Measurements from ENCODE around the gene AP2A1. TPM values are rescaled to one million over a fixed set of nuclear protein-coding genes. Genes with fewer than 3 reads are reported as not detected.

AP2A1 gene
- total and polyA plus RNA-seq, 2 experiments from 2014 or later: 64.9 to 124 TPM

- Histone ChIP-seq H4K20me1 (ENCODE audit: insufficient read depth) (no peaks in the 10 kb centered on the region), H3K9me2 (ENCODE audit: insufficient read depth) (no peaks in the 10 kb centered on the region), H3K9me3 (ENCODE audit: low read depth) (no peaks in the 10 kb centered on the region), H3K27me3 (replicated peaks; ENCODE audit: insufficient read depth) (no peaks in the 10 kb centered on the region), H3K4me3 (peak overlapping the region; percentile 42), H3F3A (ENCODE audit: insufficient read depth) (no peaks in the 10 kb centered on the region), H2AFZ (no peak overlapping the region), H3K36me3 (ENCODE audit: low read depth) (peaks cover 18% of the 10 kb centered on the region; the same call in 1 of the 2 replicates), H3K4me1 (ENCODE audit: insufficient read depth) (no peaks in the 10 kb centered on the region), H3K79me2 (ENCODE audit: insufficient read depth) (no peaks in the 10 kb centered on the region), H3K9ac (0 out of 2 replicates have a peak overlapping the region, but pooled peaks have one; percentile 31), H3K27ac (no peak overlapping the region), H3K4me2 (ENCODE audit: unreplicated experiment) (peak overlapping the region; percentile 60)
- no peak for TF ChIP-seq EZH2phosphoT487 (IDR thresholded peaks at IDR 0.05; ENCODE audit: insufficient read depth, low read depth)
- TF ChIP-seq EZH2 (IDR thresholded peaks at IDR 0.05; ENCODE audit: insufficient read depth, poor library complexity, severe bottlenecking): no peak
- peak; percentile 92 for DNase-seq
- in situ Hi-C loops (cut with MboI): no loop called here
- WGBS, 2 experiments (ENCODE audit: low coverage in 1 of 2, low lambda C conversion rate in 2 of 2, missing lambda C conversion rate in 2 of 2): 26 to 41% methylated on average over 13 to 36 of the region's 38 CpGs
Observed at GRCh38 chr19:49801966-49802661, 35.3 kb downstream of the AP2A1 start.

DNA sequence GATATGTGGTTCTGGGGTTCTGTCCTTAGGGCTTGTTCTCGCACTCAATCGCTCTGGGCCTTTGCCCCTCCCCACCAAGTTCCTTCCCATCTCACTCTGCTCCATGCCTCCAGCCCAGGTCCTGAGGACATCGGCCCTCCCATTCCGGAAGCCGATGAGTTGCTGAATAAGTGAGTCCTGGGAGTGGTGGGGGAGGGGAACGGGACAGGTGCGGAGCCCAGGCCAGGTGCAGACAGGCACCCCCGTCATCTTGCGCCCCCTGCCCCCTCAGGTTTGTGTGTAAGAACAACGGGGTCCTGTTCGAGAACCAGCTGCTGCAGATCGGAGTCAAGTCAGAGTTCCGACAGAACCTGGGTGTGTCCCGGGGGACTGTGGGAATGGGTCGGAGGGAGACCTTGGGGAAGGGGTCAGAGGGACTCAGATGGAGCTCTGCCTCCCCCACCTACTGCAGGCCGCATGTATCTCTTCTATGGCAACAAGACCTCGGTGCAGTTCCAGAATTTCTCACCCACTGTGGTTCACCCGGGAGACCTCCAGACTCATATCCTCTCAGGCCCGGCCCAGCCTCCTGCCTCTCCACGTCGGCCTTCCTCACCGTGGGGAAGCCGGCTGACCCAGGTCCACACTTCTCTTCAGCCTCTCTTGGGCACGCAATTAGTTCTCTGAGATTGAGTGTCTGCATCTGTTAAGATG lies 36.2 kb downstream of the AP2A1 start:
- in situ Hi-C loops (cut with MboI): no loop called here
- Histone ChIP-seq H3K4me3 (no peak overlapping the region), H3K36me3 (ENCODE audit: low read depth) (peaks cover 13% of the 10 kb centered on the region; the same call in 1 of the 2 replicates), H3K27me3 (replicated peaks; ENCODE audit: insufficient read depth) (no peaks in the 10 kb centered on the region), H3K79me2 (ENCODE audit: insufficient read depth) (no peaks in the 10 kb centered on the region), H3K4me1 (ENCODE audit: insufficient read depth) (no peaks in the 10 kb centered on the region), H3K27ac (no peak overlapping the region), H2AFZ (no peak overlapping the region), H3K9me3 (ENCODE audit: low read depth) (no peaks in the 10 kb centered on the region), H3K4me2 (ENCODE audit: unreplicated experiment) (no peak overlapping the region), H3K9ac (no peak overlapping the region), H3F3A (ENCODE audit: insufficient read depth) (peaks cover 5% of the 10 kb centered on the region; the same call in 1 of the 2 replicates), H3K9me2 (ENCODE audit: insufficient read depth) (no peaks in the 10 kb centered on the region), H4K20me1 (ENCODE audit: insufficient read depth) (no peaks in the 10 kb centered on the region)
- no peak for TF ChIP-seq EZH2 (IDR thresholded peaks at IDR 0.05; ENCODE audit: insufficient read depth, poor library complexity, severe bottlenecking)
- no peak for TF ChIP-seq EZH2phosphoT487 (IDR thresholded peaks at IDR 0.05; ENCODE audit: insufficient read depth, low read depth)
- 88% methylated on average over 24 of the region's 24 CpGs for WGBS, 2 experiments (ENCODE audit: low coverage in 1 of 2, low lambda C conversion rate in 2 of 2, missing lambda C conversion rate in 2 of 2)
- DNase-seq: no peak

- 85 to 88% methylated on average over 6 of the region's 6 CpGs for WGBS, 2 experiments (ENCODE audit: low coverage in 1 of 2, low lambda C conversion rate in 2 of 2, missing lambda C conversion rate in 2 of 2)
- peaks cover 11% of the 10 kb centered on the region; the same call in 1 of the 2 replicates for H3K36me3 ChIP-seq (ENCODE audit: low read depth)
Observed at GRCh38 chr19:49803529-49803856, 36.7 kb downstream of the AP2A1 start.

DNA sequence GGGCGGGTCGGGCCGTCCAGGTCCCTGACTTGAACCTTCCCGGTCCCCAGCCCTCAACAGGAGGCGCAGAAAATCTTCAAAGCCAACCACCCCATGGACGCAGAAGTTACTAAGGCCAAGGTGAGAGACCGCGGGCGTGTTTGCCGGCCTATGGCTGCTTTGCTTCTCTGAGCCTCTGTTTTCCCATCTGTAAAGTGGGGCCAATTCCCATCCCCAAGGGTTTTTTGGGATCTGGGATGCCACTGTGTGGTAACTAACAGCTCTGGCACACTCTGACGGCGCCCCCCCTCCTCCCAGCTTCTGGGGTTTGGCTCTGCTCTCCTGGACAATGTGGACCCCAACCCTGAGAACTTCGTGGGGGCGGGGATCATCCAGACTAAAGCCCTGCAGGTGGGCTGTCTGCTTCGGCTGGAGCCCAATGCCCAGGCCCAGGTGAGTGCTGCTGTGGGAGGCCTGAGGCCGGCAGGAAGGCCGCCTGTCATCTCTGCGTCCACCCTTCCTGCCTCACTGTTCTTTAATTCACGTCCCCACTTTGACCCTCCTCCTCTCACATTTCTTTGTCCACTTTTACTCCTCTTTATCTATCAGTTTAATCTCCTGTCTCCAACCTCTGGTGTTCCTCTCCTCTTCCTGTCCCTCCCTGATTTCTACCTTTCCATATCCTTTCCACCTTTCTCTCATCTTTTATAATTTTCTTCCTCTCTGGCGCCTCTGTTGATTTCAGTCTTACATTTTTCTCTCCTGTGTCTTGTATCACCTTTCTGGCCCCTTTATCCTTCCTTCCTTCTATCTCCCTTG lies 39.2 kb downstream of the AP2A1 start:
- DNase-seq: no peak

More at GRCh38 chr19:49803529-49803856, 36.7 kb downstream of the AP2A1 start:
- Histone ChIP-seq H3K4me3 (no peak overlapping the region), H3K4me1 (ENCODE audit: insufficient read depth) (no peaks in the 10 kb centered on the region), H3K9ac (no peak overlapping the region), H3K27me3 (replicated peaks; ENCODE audit: insufficient read depth) (no peaks in the 10 kb centered on the region), H3K9me3 (ENCODE audit: low read depth) (no peaks in the 10 kb centered on the region), H3F3A (ENCODE audit: insufficient read depth) (peaks cover 6% of the 10 kb centered on the region; the same call in 1 of the 2 replicates), H3K27ac (no peak overlapping the region), H4K20me1 (ENCODE audit: insufficient read depth) (no peaks in the 10 kb centered on the region), H3K79me2 (ENCODE audit: insufficient read depth) (no peaks in the 10 kb centered on the region), H2AFZ (no peak overlapping the region), H3K4me2 (ENCODE audit: unreplicated experiment) (no peak overlapping the region), H3K9me2 (ENCODE audit: insufficient read depth) (no peaks in the 10 kb centered on the region)
- no peak for DNase-seq
- in situ Hi-C loops (cut with MboI): no loop called here
- TF ChIP-seq EZH2phosphoT487 (IDR thresholded peaks at IDR 0.05; ENCODE audit: insufficient read depth, low read depth) (no peak), EZH2 (IDR thresholded peaks at IDR 0.05; ENCODE audit: insufficient read depth, poor library complexity, severe bottlenecking) (no peak)

More for the DNA sequence above, 39.2 kb downstream of the AP2A1 start:
- no peaks in the 10 kb centered on the region for H3K27me3 ChIP-seq (replicated peaks; ENCODE audit: insufficient read depth)
- TF ChIP-seq EZH2 (IDR thresholded peaks at IDR 0.05; ENCODE audit: insufficient read depth, poor library complexity, severe bottlenecking) (no peak), EZH2phosphoT487 (IDR thresholded peaks at IDR 0.05; ENCODE audit: insufficient read depth, low read depth) (no peak)
- no peaks in the 10 kb centered on the region for H3K9me3 ChIP-seq (ENCODE audit: low read depth)
- no peak overlapping the region for H2AFZ ChIP-seq
- H3K4me3 ChIP-seq: no peak overlapping the region
- no peaks in the 10 kb centered on the region; the same call in 1 of the 2 replicates for H3K4me1 ChIP-seq (ENCODE audit: insufficient read depth)
- H3K9me2 ChIP-seq (ENCODE audit: insufficient read depth): no peaks in the 10 kb centered on the region
- in situ Hi-C loops (cut with MboI): no loop called here
- H3K27ac ChIP-seq: no peak overlapping the region
- H3K4me2 ChIP-seq (ENCODE audit: unreplicated experiment): no peak overlapping the region
- H3K9ac ChIP-seq: no peak overlapping the region
- no peaks in the 10 kb centered on the region for H3K79me2 ChIP-seq (ENCODE audit: insufficient read depth)
- no peaks in the 10 kb centered on the region for H4K20me1 ChIP-seq (ENCODE audit: insufficient read depth)
- WGBS, 2 experiments (ENCODE audit: low coverage in 1 of 2, low lambda C conversion rate in 2 of 2, missing lambda C conversion rate in 2 of 2): 88 to 98% methylated on average over 13 to 20 of the region's 20 CpGs
- peaks cover 11% of the 10 kb centered on the region; the same call in 1 of the 2 replicates for H3F3A ChIP-seq (ENCODE audit: insufficient read depth)
- H3K36me3 ChIP-seq (ENCODE audit: low read depth): peaks cover 11% of the 10 kb centered on the region; the same call in 1 of the 2 replicates
